ENCODE measurements around the gene SPTBN4.
A peak's percentile ranks its signal among the peaks of the same experiment; 100 is the strongest.

The SPTBN4 gene

GRCh38 chr19:40466985-40467734 lies at the start of gene SPTBN4:
Gene SPTBN4, plus strand, starts transcription at chr19:40467001. Its CDS starts 5,621 bp downstream, at chr19:40472622.
- Histone ChIP-seq H3F3A (ENCODE audit: insufficient read depth, low read length) (no peaks in the 10 kb centered on the region), H3K79me2 (ENCODE audit: insufficient read depth, low read length) (no peaks in the 10 kb centered on the region), H3K9me2 (ENCODE audit: low read depth, low read length) (no peaks in the 10 kb centered on the region), H3K4me2 (ENCODE audit: low read length) (peak within 1 kb of the TSS; percentile 79), H3K4me3 (ENCODE audit: low read depth, low read length, poor library complexity, severe bottlenecking) (peak within 1 kb of the TSS; percentile 86), H2AFZ (ENCODE audit: low read length) (no peak within 1 kb of the TSS), H3K9ac (ENCODE audit: low read length) (peak within 1 kb of the TSS; percentile 13; the same call in 1 of the 2 replicates), H3K9me3 (ENCODE audit: low read length) (no peaks in the 10 kb centered on the region), H3K27ac (ENCODE audit: low read depth, low read length, poor library complexity, severe bottlenecking) (no peak within 1 kb of the TSS), H4K20me1 (ENCODE audit: insufficient read depth, low read length) (no peaks in the 10 kb centered on the region), H3K4me1 (ENCODE audit: insufficient read depth, low read length, severe bottlenecking) (peaks cover 20% of the 10 kb centered on the region), H3K27me3 (ENCODE audit: insufficient read depth, low read length) (peaks cover 5% of the 10 kb centered on the region; the same call in 1 of the 2 replicates), H3K36me3 (ENCODE audit: insufficient read depth, low read length) (no peaks in the 10 kb centered on the region)
- no peak for TF ChIP-seq CTCF (IDR thresholded peaks at IDR 0.05; ENCODE audit: low read length)
- no peak for TF ChIP-seq EZH2 (IDR thresholded peaks at IDR 0.05; ENCODE audit: borderline replicate concordance, low read length)

- Histone ChIP-seq H3K4me2 (ENCODE audit: low read length) (no peak overlapping the region), H2AFZ (ENCODE audit: low read length) (no peak overlapping the region), H3K79me2 (ENCODE audit: insufficient read depth, low read length) (no peaks in the 10 kb centered on the region), H3K36me3 (ENCODE audit: insufficient read depth, low read length) (peaks cover 4% of the 10 kb centered on the region; the same call in 1 of the 2 replicates), H3K9me2 (ENCODE audit: low read depth, low read length) (no peaks in the 10 kb centered on the region), H3K9ac (ENCODE audit: low read length) (no peak overlapping the region), H3F3A (ENCODE audit: insufficient read depth, low read length) (no peaks in the 10 kb centered on the region), H3K27me3 (ENCODE audit: insufficient read depth, low read length) (no peaks in the 10 kb centered on the region), H3K4me1 (ENCODE audit: insufficient read depth, low read length, severe bottlenecking) (peaks cover 39% of the 10 kb centered on the region), H3K27ac (ENCODE audit: low read depth, low read length, poor library complexity, severe bottlenecking) (peak overlapping the region; percentile 74), H3K9me3 (ENCODE audit: low read length) (no peaks in the 10 kb centered on the region), H4K20me1 (ENCODE audit: insufficient read depth, low read length) (no peaks in the 10 kb centered on the region), H3K4me3 (ENCODE audit: low read depth, low read length, poor library complexity, severe bottlenecking) (no peak overlapping the region)
- TF ChIP-seq CTCF (IDR thresholded peaks at IDR 0.05; ENCODE audit: low read length) (no peak), EZH2 (IDR thresholded peaks at IDR 0.05; ENCODE audit: borderline replicate concordance, low read length) (no peak)
Observed at GRCh38 chr19:40417643-40417981, 49.2 kb upstream of the SPTBN4 start.

GRCh38 chr19:40418040-40418439 lies 48.8 kb upstream of the SPTBN4 start:
- Histone ChIP-seq H3K4me2 (ENCODE audit: low read length) (no peak overlapping the region), H3K4me1 (ENCODE audit: insufficient read depth, low read length, severe bottlenecking) (peaks cover 35% of the 10 kb centered on the region), H3K36me3 (ENCODE audit: insufficient read depth, low read length) (peaks cover 9% of the 10 kb centered on the region), H3K27ac (ENCODE audit: low read depth, low read length, poor library complexity, severe bottlenecking) (peak overlapping the region; percentile 74), H3K9me3 (ENCODE audit: low read length) (no peaks in the 10 kb centered on the region), H3K9ac (ENCODE audit: low read length) (no peak overlapping the region), H3F3A (ENCODE audit: insufficient read depth, low read length) (no peaks in the 10 kb centered on the region), H3K27me3 (ENCODE audit: insufficient read depth, low read length) (no peaks in the 10 kb centered on the region), H4K20me1 (ENCODE audit: insufficient read depth, low read length) (no peaks in the 10 kb centered on the region), H3K79me2 (ENCODE audit: insufficient read depth, low read length) (no peaks in the 10 kb centered on the region), H3K4me3 (ENCODE audit: low read depth, low read length, poor library complexity, severe bottlenecking) (no peak overlapping the region), H2AFZ (ENCODE audit: low read length) (no peak overlapping the region), H3K9me2 (ENCODE audit: low read depth, low read length) (no peaks in the 10 kb centered on the region)
- TF ChIP-seq CTCF (IDR thresholded peaks at IDR 0.05; ENCODE audit: low read length): no peak
- TF ChIP-seq EZH2 (IDR thresholded peaks at IDR 0.05; ENCODE audit: borderline replicate concordance, low read length): no peak

All from OCI-LY1 (cell line).